ENCODE measurements around the gene CLRN3.

DNA sequence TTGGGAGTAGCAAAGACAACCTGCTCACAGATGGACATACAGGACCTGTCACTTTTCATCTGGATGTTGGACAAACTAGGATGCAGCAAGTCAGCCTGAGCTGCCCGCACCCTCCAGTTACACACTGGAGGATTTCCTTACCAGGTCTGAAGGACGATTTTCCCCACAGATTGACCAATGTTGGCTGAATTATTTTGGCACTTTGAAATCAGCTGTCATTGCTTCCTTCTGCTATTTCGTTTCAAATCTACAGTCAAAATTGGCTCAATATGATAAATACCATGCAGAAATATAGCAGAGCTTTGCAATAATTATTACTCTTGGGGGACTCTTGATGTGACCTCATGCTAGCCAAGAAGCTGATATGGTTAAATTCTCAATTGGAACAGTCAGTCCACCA lies 2.5 kb downstream of the CLRN3 start:
- TF ChIP-seq EP300 (IDR thresholded peaks at IDR 0.05) (no peak), POLR2A (IDR thresholded peaks at IDR 0.05) (no peak)
- TF ChIP-seq, protein P1, sequence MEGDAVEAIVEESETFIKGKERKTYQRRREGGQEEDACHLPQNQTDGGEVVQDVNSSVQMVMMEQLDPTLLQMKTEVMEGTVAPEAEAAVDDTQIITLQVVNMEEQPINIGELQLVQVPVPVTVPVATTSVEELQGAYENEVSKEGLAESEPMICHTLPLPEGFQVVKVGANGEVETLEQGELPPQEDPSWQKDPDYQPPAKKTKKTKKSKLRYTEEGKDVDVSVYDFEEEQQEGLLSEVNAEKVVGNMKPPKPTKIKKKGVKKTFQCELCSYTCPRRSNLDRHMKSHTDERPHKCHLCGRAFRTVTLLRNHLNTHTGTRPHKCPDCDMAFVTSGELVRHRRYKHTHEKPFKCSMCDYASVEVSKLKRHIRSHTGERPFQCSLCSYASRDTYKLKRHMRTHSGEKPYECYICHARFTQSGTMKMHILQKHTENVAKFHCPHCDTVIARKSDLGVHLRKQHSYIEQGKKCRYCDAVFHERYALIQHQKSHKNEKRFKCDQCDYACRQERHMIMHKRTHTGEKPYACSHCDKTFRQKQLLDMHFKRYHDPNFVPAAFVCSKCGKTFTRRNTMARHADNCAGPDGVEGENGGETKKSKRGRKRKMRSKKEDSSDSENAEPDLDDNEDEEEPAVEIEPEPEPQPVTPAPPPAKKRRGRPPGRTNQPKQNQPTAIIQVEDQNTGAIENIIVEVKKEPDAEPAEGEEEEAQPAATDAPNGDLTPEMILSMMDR (IDR thresholded peaks at IDR 0.05): no peak
